Endothelial cell (in vitro differentiated cells): Measurements from ENCODE around the gene DAND5. TPM values are rescaled to one million over a fixed set of nuclear protein-coding genes. Genes with fewer than 3 reads are reported as not detected.

Source experiments
- DNase-seq: peaks from one replicate; pipeline ENCODE4 v3.0.0; 2021; ENCODE audit warnings: low spot score
- H3K27ac Mint-ChIP-seq: one replicate; pipeline ENCODE4 v1.8.0; 2021; ENCODE audit warnings: mixed read lengths, inconsistent platforms; ENCODE audit not compliant: unreplicated experiment
- H3K27me3 Mint-ChIP-seq: one replicate; pipeline ENCODE4 v1.8.0; 2021; ENCODE audit warnings: mild to moderate bottlenecking, moderate library complexity, mixed read lengths, inconsistent platforms; ENCODE audit not compliant: unreplicated experiment
- H3K36me3 Mint-ChIP-seq: one replicate; pipeline ENCODE4 v1.8.0; 2021; ENCODE audit warnings: mild to moderate bottlenecking, low read depth, mixed read lengths, inconsistent platforms; ENCODE audit not compliant: unreplicated experiment
- H3K4me1 Mint-ChIP-seq: one replicate; pipeline ENCODE4 v1.8.0; 2021; ENCODE audit warnings: mild to moderate bottlenecking, mixed read lengths, inconsistent platforms; ENCODE audit not compliant: unreplicated experiment
- H3K4me3 Mint-ChIP-seq: one replicate; pipeline ENCODE4 v1.8.0; 2021; ENCODE audit warnings: mild to moderate bottlenecking, mixed read lengths, inconsistent platforms; ENCODE audit not compliant: unreplicated experiment
- H3K9me3 Mint-ChIP-seq: one replicate; pipeline ENCODE4 v1.8.0; 2021; ENCODE audit warnings: mixed read lengths, inconsistent platforms; ENCODE audit not compliant: unreplicated experiment
- total RNA-seq: library from RNA; stranded (reverse); fragmentation: NEBNext Ultra II Directional; extraction: Animal tissue kit (Norgen Biotek cat#: 25700); gene quantifications from one replicate; pipeline ENCODE4 v1.2.1, GENCODE V29; 2021; ENCODE audit not compliant: unreplicated experiment
- TF ChIP-seq, protein P1 (sequence below): fragments of 200-600 bp; sonication (generic); IDR thresholded peaks from one replicate; pipeline ENCODE4 v1.5.0; 2021; ENCODE audit warnings: antibody characterized with exemption; ENCODE audit not compliant: unreplicated experiment

Gene DAND5
- total RNA-seq, 1 donor from 2014 or later: 0.69 TPM

DNA sequence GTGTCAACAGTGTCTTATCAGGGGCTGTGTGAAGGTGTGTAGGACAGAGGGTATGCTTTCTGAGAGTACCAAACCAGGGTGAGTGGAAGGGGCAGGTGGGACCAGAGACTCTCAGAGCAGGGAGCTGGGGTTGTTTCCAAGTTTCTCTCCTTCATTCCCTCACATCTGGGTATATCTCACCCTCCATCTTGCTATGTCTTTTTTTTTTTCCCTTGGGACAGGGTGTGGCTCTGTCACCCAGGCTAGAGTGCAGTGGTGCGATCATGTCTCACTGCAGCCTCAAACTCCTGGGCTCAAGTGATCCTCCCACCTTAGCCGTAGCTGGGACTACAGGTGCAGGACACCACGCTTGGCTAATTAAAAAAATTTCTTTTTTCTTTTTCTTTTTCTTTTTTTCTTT is 10.6 kb downstream of the DAND5 start:
- H3K36me3 Mint-ChIP-seq: no peaks in the 10 kb centered on the region
- TF ChIP-seq, protein P1, sequence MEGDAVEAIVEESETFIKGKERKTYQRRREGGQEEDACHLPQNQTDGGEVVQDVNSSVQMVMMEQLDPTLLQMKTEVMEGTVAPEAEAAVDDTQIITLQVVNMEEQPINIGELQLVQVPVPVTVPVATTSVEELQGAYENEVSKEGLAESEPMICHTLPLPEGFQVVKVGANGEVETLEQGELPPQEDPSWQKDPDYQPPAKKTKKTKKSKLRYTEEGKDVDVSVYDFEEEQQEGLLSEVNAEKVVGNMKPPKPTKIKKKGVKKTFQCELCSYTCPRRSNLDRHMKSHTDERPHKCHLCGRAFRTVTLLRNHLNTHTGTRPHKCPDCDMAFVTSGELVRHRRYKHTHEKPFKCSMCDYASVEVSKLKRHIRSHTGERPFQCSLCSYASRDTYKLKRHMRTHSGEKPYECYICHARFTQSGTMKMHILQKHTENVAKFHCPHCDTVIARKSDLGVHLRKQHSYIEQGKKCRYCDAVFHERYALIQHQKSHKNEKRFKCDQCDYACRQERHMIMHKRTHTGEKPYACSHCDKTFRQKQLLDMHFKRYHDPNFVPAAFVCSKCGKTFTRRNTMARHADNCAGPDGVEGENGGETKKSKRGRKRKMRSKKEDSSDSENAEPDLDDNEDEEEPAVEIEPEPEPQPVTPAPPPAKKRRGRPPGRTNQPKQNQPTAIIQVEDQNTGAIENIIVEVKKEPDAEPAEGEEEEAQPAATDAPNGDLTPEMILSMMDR: no peak
- no peaks in the 10 kb centered on the region for H3K9me3 Mint-ChIP-seq
- H3K4me3 Mint-ChIP-seq: no peak overlapping the region
- H3K4me1 Mint-ChIP-seq: peaks cover 4% of the 10 kb centered on the region
- no peak for DNase-seq
- H3K27me3 Mint-ChIP-seq: peaks cover 9% of the 10 kb centered on the region
- H3K27ac Mint-ChIP-seq: no peak overlapping the region

DNA sequence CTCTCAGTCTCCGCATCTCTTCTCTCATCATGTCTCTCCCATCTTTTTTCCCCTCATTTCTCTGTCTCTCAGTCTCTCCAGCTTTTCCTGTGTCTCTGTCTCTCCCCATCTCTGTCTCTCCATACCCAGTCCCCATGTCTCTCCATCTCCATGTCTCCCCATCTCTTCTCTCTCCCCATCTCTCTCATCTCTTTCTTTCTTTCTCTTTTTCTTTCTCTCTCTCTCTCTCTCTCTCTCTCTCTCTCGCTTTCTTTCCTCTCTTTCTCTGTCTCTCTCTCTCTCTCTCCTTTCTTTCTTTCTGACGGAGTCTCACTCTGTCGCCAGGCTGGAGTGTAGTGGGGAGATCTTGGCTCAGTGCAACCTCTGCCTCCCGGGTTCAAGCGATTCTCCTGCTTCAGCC is 13.3 kb downstream of the DAND5 start:
- Mint-ChIP-seq H3K4me1 (peaks cover 6% of the 10 kb centered on the region), H3K27me3 (peaks cover 10% of the 10 kb centered on the region), H3K36me3 (no peaks in the 10 kb centered on the region), H3K27ac (no peak overlapping the region), H3K4me3 (no peak overlapping the region), H3K9me3 (no peaks in the 10 kb centered on the region)
- DNase-seq: no peak
- TF ChIP-seq, protein P1: no peak

DNA sequence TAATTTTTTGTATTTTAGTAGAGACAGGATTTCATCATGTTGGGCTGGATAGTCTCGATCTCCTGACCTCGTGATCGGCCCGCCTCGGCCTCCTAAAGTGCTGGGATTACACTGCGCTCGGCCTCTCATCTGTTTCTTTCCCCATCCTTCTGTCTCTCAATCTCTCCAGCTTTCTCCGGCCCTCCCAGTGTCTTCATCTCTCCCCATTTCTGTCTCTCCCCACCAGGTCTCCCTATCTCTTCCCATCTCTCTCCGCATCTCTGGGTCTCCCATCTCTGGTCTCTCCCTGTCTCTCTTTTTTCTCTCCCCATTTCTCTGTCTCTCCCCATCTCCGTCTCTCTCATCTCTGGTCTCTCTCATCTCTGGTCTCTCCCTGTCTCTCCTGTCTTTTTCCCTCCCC is 13.7 kb downstream of the DAND5 start:
- Mint-ChIP-seq H3K9me3 (no peaks in the 10 kb centered on the region), H3K27ac (no peak overlapping the region), H3K36me3 (no peaks in the 10 kb centered on the region), H3K4me1 (peaks cover 5% of the 10 kb centered on the region), H3K27me3 (peaks cover 10% of the 10 kb centered on the region), H3K4me3 (no peak overlapping the region)
- DNase-seq: no peak
- TF ChIP-seq, protein P1: no peak

DNA sequence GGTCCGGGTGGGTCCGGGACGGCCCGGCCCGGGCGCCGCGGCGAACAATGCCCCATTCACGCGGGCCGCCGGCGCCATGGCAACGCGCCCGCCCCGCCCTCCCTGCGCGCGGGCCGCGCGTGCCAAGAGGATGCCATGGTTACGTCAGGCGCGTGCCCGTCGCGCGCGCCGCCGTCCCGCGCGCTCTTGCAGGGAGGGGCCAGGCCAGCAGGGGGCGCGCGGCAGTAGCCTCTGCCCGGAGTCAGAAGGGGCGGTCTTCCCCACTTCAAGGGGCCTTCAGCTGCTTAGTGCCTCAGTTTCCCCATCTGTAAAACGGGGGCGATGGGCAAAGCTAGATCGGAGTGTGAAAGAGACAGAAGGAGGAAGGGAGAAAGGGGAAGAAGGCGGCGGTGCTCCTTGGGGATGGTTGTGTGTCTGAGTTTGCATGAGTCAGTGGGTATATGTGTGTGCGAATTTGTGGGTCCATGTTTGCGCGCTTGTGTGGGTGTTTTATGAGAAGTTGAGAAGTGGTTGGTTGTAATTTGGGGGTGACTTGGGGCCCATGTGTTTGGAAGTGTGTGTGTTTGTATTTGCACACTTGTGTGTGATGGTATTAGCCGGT is 14.3 kb downstream of the DAND5 start:
- DNase-seq: peak; percentile 88
- no peaks in the 10 kb centered on the region for H3K36me3 Mint-ChIP-seq
- H3K4me1 Mint-ChIP-seq: peaks cover 5% of the 10 kb centered on the region
- no peaks in the 10 kb centered on the region for H3K9me3 Mint-ChIP-seq
- H3K4me3 Mint-ChIP-seq: no peak overlapping the region
- TF ChIP-seq, protein P1: peak; percentile 99
- peaks cover 10% of the 10 kb centered on the region for H3K27me3 Mint-ChIP-seq
- no peak overlapping the region for H3K27ac Mint-ChIP-seq

DNA sequence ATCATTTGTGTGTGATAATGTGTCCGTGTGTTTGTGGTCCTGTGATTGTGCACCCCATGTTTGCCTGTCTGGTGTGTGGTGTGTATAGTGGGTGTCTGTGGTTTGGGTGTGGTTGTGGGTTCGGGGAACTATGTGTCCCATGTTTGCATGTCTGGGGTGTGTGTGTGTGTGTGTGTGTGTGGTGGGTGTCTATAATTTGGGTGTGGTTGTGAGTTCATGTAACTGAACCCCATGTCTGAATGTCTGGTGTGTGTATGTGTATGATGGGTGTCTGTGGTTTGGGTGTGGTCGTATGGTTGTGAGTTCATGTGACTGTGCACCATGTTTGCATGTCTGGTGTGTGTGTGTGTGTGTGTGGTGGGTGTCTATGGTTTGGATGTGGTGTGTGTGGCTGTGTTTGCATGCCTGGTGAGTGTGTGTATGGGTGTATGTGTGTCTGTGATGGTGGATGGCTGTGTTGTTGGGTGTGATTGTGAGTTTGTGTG is 14.8 kb downstream of the DAND5 start:
- DNase-seq: no peak
- TF ChIP-seq, protein P1: no peak
- H3K36me3 Mint-ChIP-seq: no peaks in the 10 kb centered on the region
- peaks cover 5% of the 10 kb centered on the region for H3K4me1 Mint-ChIP-seq
- H3K27ac Mint-ChIP-seq: no peak overlapping the region
- H3K27me3 Mint-ChIP-seq: peaks cover 9% of the 10 kb centered on the region
- no peaks in the 10 kb centered on the region for H3K9me3 Mint-ChIP-seq
- no peak overlapping the region for H3K4me3 Mint-ChIP-seq
